Epithelial cell of proximal tubule (primary cell): Measurements from ENCODE around the gene DPH6. TPM values are rescaled to one million over a fixed set of nuclear protein-coding genes. Genes with fewer than 3 reads are reported as not detected.
"Not testable (repeated sequence)": the region's sequence is repeated elsewhere in the genome, so short reads cannot be mapped to it uniquely, and the experiment has no call there.

Experiments used
- DNase-seq: peaks from one replicate; pipeline ENCODE4 v3.0.0-alpha.2; 2011; ENCODE audit warnings: low read depth
- H3K4me3 ChIP-seq: 2 replicates; pipeline ENCODE4 v1.5.1; 2011; ENCODE audit warnings: low read depth, mild to moderate bottlenecking, low read length
- CTCF ChIP-seq: conservative IDR thresholded peaks from 2 replicates; pipeline ENCODE4 v1.5.1; 2012; ENCODE audit warnings: low read depth, mild to moderate bottlenecking, low read length
- total RNA-seq: library from RNA; depleted of rRNA; stranded (reverse); fragments of >200 nt; gene quantifications from 2 replicates; pipeline ENCODE4 v1.2.3, GENCODE V29; 2015

The DPH6 gene
- total RNA-seq, 1 donor from 2014 or later = 10.0 TPM

GRCh38 chr15:35393398-35393797 is 152.6 kb downstream of the DPH6 start:
- H3K4me3 ChIP-seq = no peak overlapping the region
- no peak for TF ChIP-seq CTCF
- no peak for DNase-seq

- H3K4me3 ChIP-seq, DNase-seq: not testable (repeated sequence)
Measured at GRCh38 chr15:35391408-35391984, 154.5 kb downstream of the DPH6 start.

GRCh38 chr15:35383506-35383905 is 162.5 kb downstream of the DPH6 start:
- peak; percentile 40 for DNase-seq
- no peak overlapping the region for H3K4me3 ChIP-seq
- TF ChIP-seq CTCF = no peak

- DNase-seq = no peak
- no peak for TF ChIP-seq CTCF
- H3K4me3 ChIP-seq = no peak overlapping the region
Measured at GRCh38 chr15:35381328-35381727, 164.6 kb downstream of the DPH6 start.

GRCh38 chr15:35379972-35380371 is 166.0 kb downstream of the DPH6 start:
- TF ChIP-seq CTCF = no peak
- no peak for DNase-seq
- H3K4me3 ChIP-seq = no peak overlapping the region

- H3K4me3 ChIP-seq, DNase-seq: not testable (repeated sequence)
Measured at GRCh38 chr15:35378454-35378853, 167.5 kb downstream of the DPH6 start.

GRCh38 chr15:35376707-35377106 is 169.3 kb downstream of the DPH6 start:
- TF ChIP-seq CTCF = no peak
- H3K4me3 ChIP-seq = no peak overlapping the region
- DNase-seq = no peak

- no peak overlapping the region for H3K4me3 ChIP-seq
- TF ChIP-seq CTCF = no peak
- DNase-seq = no peak
Measured at GRCh38 chr15:35374661-35375060, 171.3 kb downstream of the DPH6 start.
